Adipose tissue (tissue), 3 donors: ENCODE measurements around the gene ERMAP. TPM values are rescaled to one million over a fixed set of nuclear protein-coding genes. Genes with fewer than 3 reads are reported as not detected.

Source experiments
- H3K27ac ChIP-seq: one replicate; pipeline ENCODE4 v1.5.1; 2013; ENCODE audit warnings: low read depth, low read length
- WGBS, 3 donors: extraction: QIAGEN DNeasy Blood & Tissue Kit; methylation state at CpG; one replicate each; pipeline ENCODE4 v1.1.7; 2013; 5-methylcytosine and 5-hydroxymethylcytosine counted together
- polyA plus RNA-seq, 3 donors: library from polyadenylated mRNA; stranded (reverse); fragments of 200-250 nt; gene quantifications; one replicate each; pipeline ENCODE4 v1.2.3, GENCODE V29; 2013
- donor health status: healthy with polysubstance abuse.
- donor health status: Bipolar disorder and iron deficiency.
- donor health status: healthy.

The ERMAP gene
- polyA plus RNA-seq, 3 donors, result 3.5 to 7.8 (median 7.0) TPM

- 92 to 98% (median 98%) methylated on average over 2 of the region's 2 CpGs for WGBS, 3 donors
- no peak overlapping the region for H3K27ac ChIP-seq
Observed at GRCh38 chr1:42835422-42835821, 18.5 kb downstream of the ERMAP start.

DNA sequence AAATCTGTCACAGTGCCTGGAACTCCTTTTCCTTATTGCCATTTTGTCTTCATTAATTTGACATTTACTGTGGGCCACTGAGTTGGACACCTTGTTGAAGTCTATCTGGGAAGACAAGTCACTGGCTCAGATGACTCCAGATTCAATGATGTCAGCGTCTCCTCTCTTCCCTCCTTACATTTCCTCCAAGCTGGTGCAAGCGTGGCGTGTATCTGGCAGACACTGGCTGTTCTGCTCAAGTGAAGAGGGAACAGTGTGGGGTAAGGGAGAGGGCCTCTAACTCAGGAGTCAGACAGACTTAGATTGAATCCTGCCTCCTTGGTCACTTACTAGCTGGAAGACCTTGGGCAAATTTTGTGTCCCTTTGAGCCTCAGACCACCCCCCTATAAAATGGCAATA is 20.8 kb downstream of the ERMAP start:
- no peak overlapping the region for H3K27ac ChIP-seq

DNA sequence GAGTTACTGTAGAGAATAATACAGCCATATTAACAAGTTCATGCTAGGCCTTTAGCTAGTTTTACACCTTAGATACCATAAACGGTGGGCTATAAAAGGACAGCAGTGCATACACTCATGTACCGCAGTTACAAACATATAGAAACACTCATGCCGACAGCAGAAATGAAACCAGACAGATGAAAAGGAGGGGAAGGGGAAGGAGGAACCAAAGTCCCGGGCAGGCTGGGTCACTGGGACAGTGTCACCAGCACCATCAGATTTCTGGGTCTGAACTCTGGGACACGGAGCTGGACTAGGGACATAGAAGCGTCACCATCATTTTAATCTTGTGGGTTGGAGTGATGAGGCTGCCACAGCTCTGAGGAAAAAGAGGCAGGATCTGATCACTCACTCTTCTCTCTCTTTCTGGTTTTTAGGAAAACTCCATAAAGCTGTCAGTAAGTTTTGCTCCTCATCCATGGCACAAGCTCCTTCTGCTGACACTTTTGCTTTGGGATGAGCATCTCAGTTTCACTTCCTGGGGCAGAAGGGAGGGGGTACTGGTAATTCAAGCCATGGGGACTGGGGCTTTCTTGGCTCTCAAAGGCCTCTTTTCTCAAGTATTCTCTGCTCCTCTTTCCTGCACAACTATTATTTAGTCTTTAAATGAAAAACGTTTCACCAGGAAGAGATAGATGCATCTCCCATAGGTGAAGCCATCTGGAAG is 21.7 kb downstream of the ERMAP start:
- no peak overlapping the region for H3K27ac ChIP-seq
- 82 to 87% (median 84%) methylated on average over 7 of the region's 7 CpGs for WGBS, 3 donors

More for the DNA sequence above, 20.8 kb downstream of the ERMAP start:
- 39 to 76% (median 58%) methylated on average over 3 of the region's 3 CpGs for WGBS, 3 donors

DNA sequence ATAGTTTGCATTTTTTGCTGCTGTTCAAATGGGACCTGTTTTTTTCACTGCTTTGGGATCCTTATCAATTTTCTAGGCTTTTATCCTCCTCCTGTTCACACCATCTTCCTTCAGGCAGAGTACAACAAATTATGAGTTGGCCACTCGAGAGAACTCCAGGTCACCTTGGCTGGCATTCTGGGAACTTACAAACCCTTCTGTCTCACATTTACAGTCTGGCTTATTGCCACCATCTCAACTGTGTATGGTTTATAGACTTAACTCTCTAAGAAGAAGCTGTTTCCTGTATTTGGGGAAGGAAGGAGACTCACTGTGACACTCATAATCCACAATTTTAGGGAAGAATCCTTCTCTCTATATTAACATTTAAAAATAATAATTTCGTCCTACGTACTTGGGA is 24.1 kb downstream of the ERMAP start:
- H3K27ac ChIP-seq, result no peak overlapping the region

GRCh38 chr1:42841440-42842147 is 24.7 kb downstream of the ERMAP start:
- no peak overlapping the region for H3K27ac ChIP-seq
- WGBS, 3 donors, result 67 to 89% (median 84%) methylated on average over 2 of the region's 2 CpGs

More for the DNA sequence above, 24.1 kb downstream of the ERMAP start:
- WGBS, 3 donors, result 84 to 86% (median 84%) methylated on average over 3 of the region's 3 CpGs

GRCh38 chr1:42844592-42845140 is 27.7 kb downstream of the ERMAP start:
- H3K27ac ChIP-seq, result no peak overlapping the region
- 93 to 96% (median 94%) methylated on average over 4 of the region's 4 CpGs for WGBS, 3 donors

GRCh38 chr1:42845193-42845592 is 28.3 kb downstream of the ERMAP start:
- H3K27ac ChIP-seq, result no peak overlapping the region
- WGBS, 3 donors, result 59 to 72% (median 69%) methylated on average over 1 of the region's 1 CpG

DNA sequence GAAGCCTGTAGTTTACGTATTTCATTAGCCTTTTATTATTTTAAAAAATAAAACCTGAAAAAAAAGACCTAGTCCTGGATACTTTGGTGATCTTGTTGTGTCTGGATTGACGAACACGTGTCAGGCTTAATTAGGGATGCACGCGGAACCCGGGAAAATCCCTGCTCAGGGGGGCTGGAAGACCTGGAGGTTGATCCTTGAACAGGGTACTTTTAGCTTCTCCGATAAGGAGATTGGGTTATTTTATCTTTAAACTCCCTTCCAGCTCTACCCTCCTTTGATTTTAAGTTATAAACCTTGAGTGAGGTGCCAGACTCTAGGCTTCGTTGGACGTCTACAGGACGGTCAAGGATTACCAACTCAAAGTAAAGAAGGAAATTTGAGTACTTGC is 28.9 kb downstream of the ERMAP start:
- no peak overlapping the region for H3K27ac ChIP-seq
- 7 to 10% (median 7%) methylated on average over 10 of the region's 10 CpGs for WGBS, 3 donors

DNA sequence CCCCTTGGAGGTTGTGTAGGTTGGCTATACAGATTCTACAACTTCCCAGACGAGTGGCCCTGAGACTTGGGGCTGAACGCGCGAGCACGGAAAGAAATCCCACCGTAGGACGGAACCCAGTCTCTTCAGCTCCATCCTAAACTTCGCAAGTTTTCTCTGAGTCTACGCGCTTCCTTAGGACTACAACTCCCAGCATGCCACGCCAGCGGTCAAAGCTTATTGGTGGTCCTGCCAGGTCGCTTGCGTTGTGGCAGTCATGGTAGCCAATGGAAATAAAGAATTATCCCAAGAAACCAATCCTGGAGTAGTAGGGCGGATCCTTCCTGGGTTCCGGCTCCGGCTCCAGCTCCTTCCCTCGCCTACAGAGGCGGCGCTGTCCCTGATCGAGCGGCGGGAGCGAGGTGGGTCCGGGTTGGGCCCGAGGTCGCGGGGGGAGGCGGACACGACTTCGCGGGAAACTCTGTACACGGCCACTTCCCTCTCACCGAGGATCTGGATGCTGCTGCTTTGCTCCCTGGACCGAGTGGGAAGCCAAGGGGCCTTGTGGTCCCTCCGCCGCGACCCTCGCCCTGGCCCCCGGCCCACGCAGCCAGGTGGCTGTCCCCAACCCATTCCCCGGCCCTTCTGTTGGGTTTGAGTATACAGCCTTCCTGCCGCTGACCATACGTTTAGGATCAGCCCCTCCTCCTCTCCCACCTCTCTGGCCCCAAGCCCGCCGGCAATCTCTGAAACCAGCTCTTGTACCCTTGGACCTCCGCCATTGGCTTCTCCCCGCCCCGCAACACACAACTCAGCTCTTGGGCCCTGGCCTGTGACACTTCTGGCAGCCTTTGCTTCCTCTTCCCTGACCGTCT is 29.6 kb downstream of the ERMAP start, which contains the start of gene ZNF691:
Gene ZNF691 (plus strand): TSS at position 357 of the 854 bp plus-strand sequence. CDS start 3,046 bp downstream, outside the sequence.
- WGBS, 3 donors, result 0% methylated on average over 48 to 50 of the region's 50 CpGs
- H3K27ac ChIP-seq, result no peak within 1 kb of the TSS

GRCh38 chr1:42847111-42847595 is 30.2 kb downstream of the ERMAP start:
- 8 to 12% (median 10%) methylated on average over 6 of the region's 6 CpGs for WGBS, 3 donors
- no peak overlapping the region for H3K27ac ChIP-seq

DNA sequence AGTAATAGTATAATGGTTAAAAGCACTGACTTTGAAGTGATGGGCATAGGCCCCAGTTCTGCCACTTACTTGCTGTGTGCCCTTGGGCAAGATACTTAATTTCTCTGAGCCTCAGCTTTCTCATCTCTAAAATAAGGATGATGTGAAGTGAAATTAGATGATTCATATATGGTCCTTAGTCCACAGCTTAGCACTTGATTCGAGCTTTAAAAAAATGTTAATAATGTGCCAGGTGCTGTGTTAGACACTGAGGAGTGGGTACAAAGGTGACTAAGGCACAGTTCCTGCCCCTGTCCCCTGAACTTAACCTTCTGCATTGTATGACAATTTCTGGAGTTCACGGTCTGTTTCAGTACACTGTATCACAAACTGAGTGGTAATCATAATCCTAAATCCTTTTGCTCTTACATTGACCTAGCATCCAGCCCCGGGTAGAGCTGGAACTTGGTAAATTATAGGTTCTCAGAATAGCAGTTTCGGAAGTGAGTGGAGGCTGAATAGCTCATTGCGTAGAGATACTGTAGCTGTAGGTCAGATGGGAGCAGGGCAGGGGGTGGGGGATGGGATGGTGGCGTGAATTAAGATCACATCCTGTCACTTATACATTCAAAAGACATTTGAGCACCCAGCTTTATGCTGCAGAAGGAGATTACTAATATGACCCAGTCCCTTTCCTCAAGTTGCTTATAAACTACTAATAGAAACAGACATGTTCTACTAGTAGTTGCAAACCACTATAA is 31.0 kb downstream of the ERMAP start:
- no peak overlapping the region for H3K27ac ChIP-seq
- WGBS, 3 donors, result 74 to 80% (median 76%) methylated on average over 6 of the region's 6 CpGs

- H3K27ac ChIP-seq, result no peak overlapping the region
- 95 to 99% (median 95%) methylated on average over 2 of the region's 2 CpGs for WGBS, 3 donors
Observed at GRCh38 chr1:42848823-42849537, 32.1 kb downstream of the ERMAP start.

GRCh38 chr1:42849944-42850343 is 33.0 kb downstream of the ERMAP start:
- WGBS, 3 donors, result 98 to 99% (median 98%) methylated on average over 5 of the region's 5 CpGs
- no peak overlapping the region for H3K27ac ChIP-seq

- no peak overlapping the region for H3K27ac ChIP-seq
- 98 to 99% (median 98%) methylated on average over 15 of the region's 15 CpGs for WGBS, 3 donors
Observed at GRCh38 chr1:42851420-42851819, 34.5 kb downstream of the ERMAP start.

DNA sequence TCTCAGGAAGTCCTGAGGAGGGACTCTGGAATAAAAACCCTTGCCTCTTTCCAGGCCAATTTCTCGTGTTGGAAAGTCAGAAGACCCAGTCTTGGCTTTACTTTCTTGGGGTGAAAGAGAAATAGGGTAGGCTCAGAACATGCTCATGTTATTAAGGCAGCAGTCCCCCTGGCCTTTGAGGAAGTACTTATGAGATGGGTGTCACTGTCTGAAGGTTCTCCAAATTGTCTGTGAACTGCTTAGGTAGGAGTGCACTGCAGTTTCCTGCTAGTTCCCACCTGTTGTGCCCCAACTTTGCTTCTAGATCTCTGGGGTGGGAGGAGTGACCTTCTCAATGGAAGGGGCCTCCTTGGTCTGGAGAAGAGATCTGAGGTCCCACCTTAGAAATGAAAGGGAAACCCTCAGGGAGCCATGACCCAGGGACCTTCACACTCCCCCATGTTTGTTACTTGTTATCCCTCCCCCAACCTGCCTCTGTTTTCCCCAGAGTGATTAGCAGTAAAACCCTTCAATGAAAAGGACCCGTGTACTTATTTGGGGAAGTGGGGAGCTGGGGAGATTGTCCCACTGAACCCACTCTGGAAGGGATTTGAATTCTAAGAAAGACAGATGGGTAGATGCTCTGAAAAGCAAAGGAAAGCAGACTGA is 35.2 kb downstream of the ERMAP start:
- 92 to 94% (median 93%) methylated on average over 2 of the region's 2 CpGs for WGBS, 3 donors
- H3K27ac ChIP-seq, result no peak overlapping the region

DNA sequence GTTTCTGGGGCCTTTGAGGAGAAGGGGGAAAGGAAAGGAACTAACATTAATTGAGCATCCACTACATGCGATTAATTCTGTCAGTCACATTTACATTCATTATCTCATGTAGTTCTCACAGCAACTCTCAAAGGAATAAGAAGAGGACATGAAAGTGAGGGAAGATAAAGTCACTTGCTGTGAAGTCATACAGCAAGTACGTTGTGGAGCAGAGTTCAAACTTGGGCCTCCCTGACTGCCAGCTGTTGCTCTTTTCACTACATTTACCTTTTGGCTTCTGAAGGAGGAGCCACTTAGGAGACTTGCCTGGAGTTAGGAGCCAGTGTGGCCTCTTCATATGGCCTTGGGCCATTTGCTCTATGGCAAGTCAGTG is 35.7 kb downstream of the ERMAP start:
- no peak overlapping the region for H3K27ac ChIP-seq
- WGBS, 3 donors, result 45 to 68% (median 51%) methylated on average over 2 of the region's 2 CpGs
